WTC11 (cell line): ENCODE data around the gene WDR33. TPM values are rescaled to one million over a fixed set of nuclear protein-coding genes. Genes with fewer than 3 reads are reported as not detected.

Source experiments
- ATAC-seq: fragments of 200-7000 bp; cut with Tn5 transposase; 2 replicates; pipeline ENCODE4 v1.10.0; 2021; ENCODE audit warnings: mild to moderate bottlenecking, moderate library complexity
- CTCF ChIA-PET: fragments of 300-600 bp; sonication (Branson Sonifier 250); formaldehyde crosslinking; loops from one replicate; lab custom pipeline; 2021; ENCODE audit warnings: antibody characterized with exemption; lab: Charles Lee
- POLR2A ChIA-PET: fragments of 350-600 bp; sonication (Branson Sonifier 250); formaldehyde crosslinking; loops from one replicate; lab custom pipeline; 2021; ENCODE audit warnings: antibody characterized with exemption; lab: Charles Lee
- DNase-seq: peaks from one replicate; pipeline ENCODE4 v3.0.0; 2021; ENCODE audit warnings: low spot score
- H3K27ac Mint-ChIP-seq: 2 replicates; pipeline ENCODE4 v1.8.0; 2021; ENCODE audit warnings: mixed read lengths
- H3K27me3 Mint-ChIP-seq: 2 replicates; pipeline ENCODE4 v1.8.0; 2021; ENCODE audit warnings: low read depth, mild to moderate bottlenecking, moderate library complexity, mixed read lengths
- H3K36me3 Mint-ChIP-seq: 2 replicates; pipeline ENCODE4 v1.8.0; 2021; ENCODE audit warnings: mixed read lengths
- H3K4me1 Mint-ChIP-seq: 2 replicates; pipeline ENCODE4 v1.8.0; 2022; ENCODE audit warnings: mixed read lengths
- H3K4me3 Mint-ChIP-seq: 2 replicates; pipeline ENCODE4 v1.8.0; 2021; ENCODE audit warnings: mild to moderate bottlenecking, moderate library complexity, mixed read lengths
- H3K9me3 Mint-ChIP-seq: 2 replicates; pipeline ENCODE4 v1.8.0; 2021; ENCODE audit warnings: mixed read lengths
- ARID4B ChIP-seq: sonication (generic); formaldehyde crosslinking; IDR thresholded peaks from 2 replicates; pipeline ENCODE4 v1.8.0; 2023; ENCODE audit warnings: missing genetic modification reagents, mild to moderate bottlenecking, borderline replicate concordance
- ATF1 ChIP-seq: sonication (generic); formaldehyde crosslinking; IDR thresholded peaks from 2 replicates; pipeline ENCODE4 v1.8.1; 2023; ENCODE audit warnings: mild to moderate bottlenecking, moderate library complexity, missing genetic modification reagents
- FOXP1 ChIP-seq: sonication (generic); formaldehyde crosslinking; IDR thresholded peaks from 2 replicates; pipeline ENCODE4 v1.8.0; 2022; ENCODE audit warnings: missing genetic modification reagents, mild to moderate bottlenecking, moderate library complexity, borderline replicate concordance
- FOXP4 ChIP-seq: sonication (generic); formaldehyde crosslinking; IDR thresholded peaks from 2 replicates; pipeline ENCODE4 v1.8.0; 2022; ENCODE audit warnings: mild to moderate bottlenecking, missing genetic modification reagents
- GABPB1 ChIP-seq: sonication (generic); formaldehyde crosslinking; IDR thresholded peaks from 2 replicates; pipeline ENCODE4 v1.8.1; 2023; ENCODE audit warnings: mild to moderate bottlenecking, missing genetic modification reagents
- HMGXB4 ChIP-seq: sonication (generic); formaldehyde crosslinking; IDR thresholded peaks from 2 replicates; pipeline ENCODE4 v1.8.1; 2023; ENCODE audit warnings: mild to moderate bottlenecking, moderate library complexity, missing genetic modification reagents
- KAT7 ChIP-seq: sonication (generic); formaldehyde crosslinking; IDR thresholded peaks from 2 replicates; pipeline ENCODE4 v1.8.1; 2023; ENCODE audit warnings: missing genetic modification reagents, mild to moderate bottlenecking, borderline replicate concordance
- MLX ChIP-seq: sonication (generic); formaldehyde crosslinking; IDR thresholded peaks from 2 replicates; pipeline ENCODE4 v1.8.1; 2023; ENCODE audit warnings: mild to moderate bottlenecking, missing genetic modification reagents, moderate library complexity
- MXD4 ChIP-seq: fragments of 250-450 bp; sonication (Bioruptor Pico); IDR thresholded peaks from 2 replicates; pipeline ENCODE4 v1.8.0; 2021; ENCODE audit warnings: mild to moderate bottlenecking, moderate library complexity, borderline replicate concordance
- OVOL2 ChIP-seq: fragments of 250-450 bp; sonication (Bioruptor Pico); IDR thresholded peaks from 2 replicates; pipeline ENCODE4 v1.9.0; 2021; ENCODE audit warnings: mild to moderate bottlenecking, borderline replicate concordance
- PRRX2 ChIP-seq: fragments of 250-450 bp; sonication (Bioruptor Pico); IDR thresholded peaks from 2 replicates; pipeline ENCODE4 v1.8.0; 2021; ENCODE audit warnings: mild to moderate bottlenecking
- RORB ChIP-seq: fragments of 250-450 bp; sonication (Bioruptor Pico); IDR thresholded peaks from 2 replicates; pipeline ENCODE4 v1.9.0; 2021; ENCODE audit warnings: mild to moderate bottlenecking
- SOX15 ChIP-seq: fragments of 250-450 bp; sonication (Bioruptor Pico); IDR thresholded peaks from 2 replicates; pipeline ENCODE4 v1.9.0; 2021; ENCODE audit warnings: mild to moderate bottlenecking
- SP1 ChIP-seq: sonication (generic); formaldehyde crosslinking; conservative IDR thresholded peaks from 2 replicates; pipeline ENCODE4 v1.8.1; 2022; ENCODE audit warnings: missing genetic modification reagents
- total RNA-seq: library from RNA; stranded (reverse); gene quantifications from 3 replicates; pipeline ENCODE4 v1.2.3, GENCODE V29; 2021
- TF ChIP-seq, protein P1 (sequence below): fragments of 250-450 bp; sonication (Bioruptor Pico); IDR thresholded peaks from 2 replicates; pipeline ENCODE4 v1.8.0; 2021; ENCODE audit warnings: mild to moderate bottlenecking

Gene WDR33
- total RNA-seq, 1 experiment from 2014 or later, result 67.1 TPM

GRCh38 chr2:127681288-127681804 lies 129.6 kb downstream of the WDR33 start:
- H3K4me1 Mint-ChIP-seq, result no peaks in the 10 kb centered on the region
- H3K27ac Mint-ChIP-seq, result no peak overlapping the region
- no peak for TF ChIP-seq PRRX2
- TF ChIP-seq, all 79 proteins: peak for 0
- DNase-seq (no peak), ATAC-seq (peak; percentile 55)
- Mint-ChIP-seq H3K9me3 (no peaks in the 10 kb centered on the region), H3K27me3 (peaks cover 23% of the 10 kb centered on the region), H3K4me3 (no peak overlapping the region), H3K36me3 (no peaks in the 10 kb centered on the region)
- ChIA-PET CTCF (interaction anchor here (2.1 to 2.2 kb wide), 2 partner anchors 15 to 31 kb away, joined by 10 to 11 read pairs; no protein-coding TSS in a partner anchor), POLR2A (no interaction called here)

DNA sequence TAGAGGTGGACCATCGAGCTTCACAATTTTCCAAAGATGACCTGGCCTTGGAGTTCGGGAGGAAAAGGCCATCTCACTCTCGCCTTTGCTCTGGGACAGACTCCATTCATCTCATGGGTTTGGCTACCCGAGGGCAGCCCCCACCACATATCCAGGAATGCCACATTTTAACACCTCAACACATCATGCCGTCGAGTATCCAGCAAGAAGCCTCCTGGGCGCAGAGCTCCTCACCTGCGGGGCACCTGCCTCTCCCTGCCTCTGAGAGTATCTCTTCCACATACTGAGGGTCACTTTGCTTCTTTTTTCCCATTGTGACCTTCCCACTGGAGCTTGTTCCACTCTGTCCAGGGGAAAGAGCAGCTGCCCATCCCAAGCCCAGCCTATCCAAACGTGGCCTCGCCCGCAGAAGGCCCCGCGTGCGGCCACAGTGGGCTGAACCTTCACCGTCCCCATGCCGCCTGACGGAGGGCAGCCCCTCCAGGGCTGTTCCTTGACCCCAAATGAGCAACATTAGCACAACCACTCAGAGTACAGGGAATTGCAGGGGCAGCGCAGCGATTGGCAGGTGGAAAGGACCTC lies 130.2 kb downstream of the WDR33 start:
- no peak for TF ChIP-seq GABPB1 (CRISPR knock-in tag)
- no peak for TF ChIP-seq SOX15
- no peak for TF ChIP-seq ATF1 (CRISPR knock-in tag)
- Mint-ChIP-seq H3K27ac (no peak overlapping the region), H3K4me1 (peaks cover 4% of the 10 kb centered on the region), H3K9me3 (no peaks in the 10 kb centered on the region), H3K36me3 (no peaks in the 10 kb centered on the region), H3K4me3 (no peak overlapping the region), H3K27me3 (peaks cover 29% of the 10 kb centered on the region)
- ChIA-PET CTCF (interaction anchor here (1.0 to 2.2 kb wide), 4 partner anchors 15 to 90 kb away, joined by 3 to 11 read pairs (median 8); no protein-coding TSS in a partner anchor), POLR2A (interaction anchor here (0.7 kb wide), 1 partner anchor 739 kb away, joined by 3 read pairs; no protein-coding TSS in a partner anchor)
- ATAC-seq (no peak; the same call in 1 of the 2 replicates), DNase-seq (no peak)

DNA sequence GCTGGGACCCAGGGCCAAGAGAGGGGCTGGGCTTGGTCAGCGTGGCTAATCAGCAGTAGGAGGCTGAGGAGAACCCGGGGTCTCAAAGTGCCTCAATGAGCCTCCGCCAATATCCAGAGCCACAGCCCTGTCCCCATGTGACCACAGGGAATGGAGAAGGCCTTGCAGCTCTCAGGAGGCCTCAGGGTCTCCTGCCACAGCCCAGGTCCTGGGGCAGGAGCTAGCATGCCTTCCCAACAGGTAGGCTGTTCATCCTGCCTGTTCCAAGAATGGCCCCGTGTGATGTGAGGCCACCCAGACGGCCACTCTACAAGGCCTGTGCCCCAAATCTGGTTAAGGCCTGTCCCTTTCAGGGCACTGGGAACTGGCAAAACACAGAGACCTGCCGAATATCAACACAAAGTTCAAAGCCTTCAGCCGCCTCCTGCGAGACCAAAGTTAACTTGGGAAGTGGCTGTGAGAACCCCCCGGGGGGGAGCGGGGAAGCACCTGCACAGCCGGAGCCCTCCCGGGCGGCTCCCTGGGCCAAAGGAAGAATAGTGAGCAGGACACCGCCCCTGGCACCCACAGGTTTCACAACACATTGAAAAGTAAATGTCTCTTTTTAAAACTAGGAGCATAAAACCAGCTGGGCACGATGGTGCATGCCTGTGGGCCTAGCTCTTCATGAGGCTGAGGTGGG lies 131.2 kb downstream of the WDR33 start:
- Mint-ChIP-seq H3K9me3 (no peaks in the 10 kb centered on the region), H3K27me3 (peaks cover 35% of the 10 kb centered on the region), H3K4me3 (no peak overlapping the region), H3K4me1 (peaks cover 6% of the 10 kb centered on the region), H3K36me3 (no peaks in the 10 kb centered on the region), H3K27ac (no peak overlapping the region)
- ATAC-seq, result no peak
- CTCF ChIA-PET, result interaction anchor here (1.0 to 2.2 kb wide), 4 partner anchors 16 to 89 kb away, joined by 3 to 11 read pairs (median 8); no protein-coding TSS in a partner anchor
- POLR2A ChIA-PET, result no interaction called here
- no peak for DNase-seq
- TF ChIP-seq GABPB1 (CRISPR knock-in tag) (no peak), MLX (no peak), OVOL2 (CRISPR knock-in tag) (no peak), HMGXB4 (CRISPR knock-in tag) (no peak), KAT7 (CRISPR knock-in tag) (no peak), FOXP1 (CRISPR knock-in tag) (no peak), FOXP4 (CRISPR knock-in tag) (no peak), ARID4B (CRISPR knock-in tag) (no peak), MXD4 (CRISPR knock-in tag) (no peak), SP1 (no peak), RORB (CRISPR knock-in tag) (no peak)
- TF ChIP-seq, protein P1, sequence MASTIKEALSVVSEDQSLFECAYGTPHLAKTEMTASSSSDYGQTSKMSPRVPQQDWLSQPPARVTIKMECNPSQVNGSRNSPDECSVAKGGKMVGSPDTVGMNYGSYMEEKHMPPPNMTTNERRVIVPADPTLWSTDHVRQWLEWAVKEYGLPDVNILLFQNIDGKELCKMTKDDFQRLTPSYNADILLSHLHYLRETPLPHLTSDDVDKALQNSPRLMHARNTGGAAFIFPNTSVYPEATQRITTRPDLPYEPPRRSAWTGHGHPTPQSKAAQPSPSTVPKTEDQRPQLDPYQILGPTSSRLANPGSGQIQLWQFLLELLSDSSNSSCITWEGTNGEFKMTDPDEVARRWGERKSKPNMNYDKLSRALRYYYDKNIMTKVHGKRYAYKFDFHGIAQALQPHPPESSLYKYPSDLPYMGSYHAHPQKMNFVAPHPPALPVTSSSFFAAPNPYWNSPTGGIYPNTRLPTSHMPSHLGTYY, result no peak
